HepG2 (cell line): ENCODE results near the gene CDT1. TPM values are rescaled to one million over a fixed set of nuclear protein-coding genes. Genes with fewer than 3 reads are reported as not detected.

Source experiments
- CCDC6 ChIP-seq: sonication (generic); formaldehyde crosslinking; IDR thresholded peaks from 2 replicates; pipeline ENCODE4 v1.8.1; 2022; ENCODE audit warnings: mild to moderate bottlenecking, missing genetic modification reagents, moderate library complexity
- ESRRA ChIP-seq: sonication (generic); formaldehyde crosslinking; IDR thresholded peaks from 2 replicates; pipeline ENCODE4 v1.5.1; 2020; ENCODE audit warnings: mild to moderate bottlenecking, low read depth, missing genetic modification reagents
- GLI4 ChIP-seq: sonication (generic); formaldehyde crosslinking; IDR thresholded peaks from 2 replicates; pipeline ENCODE4 v1.5.1; 2020; ENCODE audit warnings: missing genetic modification reagents, mild to moderate bottlenecking, moderate library complexity, borderline replicate concordance
- GPN1 ChIP-seq: sonication (generic); formaldehyde crosslinking; IDR thresholded peaks from 2 replicates; pipeline ENCODE4 v1.5.1; 2020; ENCODE audit warnings: missing genetic modification reagents, borderline replicate concordance
- IKZF4 ChIP-seq: sonication (generic); formaldehyde crosslinking; IDR thresholded peaks from 2 replicates; pipeline ENCODE4 v1.5.1; 2020; ENCODE audit warnings: borderline replicate concordance, mild to moderate bottlenecking, low read depth, missing genetic modification reagents; ENCODE audit errors: not compliant biosample characterization
- KLF6 ChIP-seq: IDR thresholded peaks from 2 replicates; pipeline ENCODE4 v1.8.0; 2016; ENCODE audit warnings: missing biosample characterization, missing genetic modification reagents
- MED1 ChIP-seq: sonication (generic); formaldehyde crosslinking; IDR thresholded peaks from 2 replicates; pipeline ENCODE4 v1.4.0; 2020; ENCODE audit warnings: missing genetic modification reagents
- RAD51 ChIP-seq: fragments of 450-650 bp; IDR thresholded peaks from 2 replicates; pipeline ENCODE4 v1.6.1; 2016; ENCODE audit warnings: borderline replicate concordance
- SALL2 ChIP-seq: sonication (generic); formaldehyde crosslinking; IDR thresholded peaks from 2 replicates; pipeline ENCODE4 v1.8.1; 2023; ENCODE audit warnings: mild to moderate bottlenecking, missing genetic modification reagents, inconsistent platforms
- SNAPC2 ChIP-seq: sonication (generic); formaldehyde crosslinking; IDR thresholded peaks from 2 replicates; pipeline ENCODE4 v1.8.1; 2022; ENCODE audit warnings: mild to moderate bottlenecking, missing genetic modification reagents
- SSRP1 ChIP-seq: IDR thresholded peaks from 2 replicates; pipeline ENCODE4 v1.6.1; 2016; ENCODE audit warnings: control low read depth
- UBTF ChIP-seq: sonication (generic); formaldehyde crosslinking; IDR thresholded peaks from 2 replicates; pipeline ENCODE4 v1.4.0; 2020; ENCODE audit warnings: mild to moderate bottlenecking, missing genetic modification reagents
- ZBTB38 ChIP-seq: sonication (generic); formaldehyde crosslinking; IDR thresholded peaks from 2 replicates; pipeline ENCODE4 v1.5.1; 2020; ENCODE audit warnings: mild to moderate bottlenecking, missing genetic modification reagents
- ZFP91 ChIP-seq: sonication (generic); formaldehyde crosslinking; IDR thresholded peaks from 2 replicates; pipeline ENCODE4 v1.9.0; 2022; ENCODE audit warnings: missing genetic modification reagents, mild to moderate bottlenecking, borderline replicate concordance
- ZFX ChIP-seq: sonication (generic); formaldehyde crosslinking; IDR thresholded peaks from 2 replicates; pipeline ENCODE4 v1.4.0; 2020; ENCODE audit warnings: mild to moderate bottlenecking, low read depth, missing genetic modification reagents, moderate library complexity
- ZNF292 ChIP-seq: sonication (generic); formaldehyde crosslinking; IDR thresholded peaks from 2 replicates; pipeline ENCODE4 v1.8.1; 2022; ENCODE audit warnings: mild to moderate bottlenecking, low read depth, missing genetic modification reagents, borderline replicate concordance
- ZNF570 ChIP-seq: sonication (generic); formaldehyde crosslinking; IDR thresholded peaks from 2 replicates; pipeline ENCODE4 v1.4.0; 2020; ENCODE audit warnings: mild to moderate bottlenecking, missing genetic modification reagents, borderline replicate concordance
- ZNF614 ChIP-seq: IDR thresholded peaks from 2 replicates; pipeline ENCODE4 v1.6.1; 2018; ENCODE audit warnings: missing biosample characterization, missing genetic modification reagents, inconsistent platforms, borderline replicate concordance
- ZNF709 ChIP-seq: sonication (generic); formaldehyde crosslinking; IDR thresholded peaks from 2 replicates; pipeline ENCODE4 v1.5.0; 2020; ENCODE audit warnings: mild to moderate bottlenecking, missing genetic modification reagents
- ZNF773 ChIP-seq: sonication (generic); formaldehyde crosslinking; IDR thresholded peaks from 2 replicates; pipeline ENCODE4 v1.4.0; 2020; ENCODE audit warnings: missing genetic modification reagents, borderline replicate concordance
- ZNF790 ChIP-seq: sonication (generic); formaldehyde crosslinking; IDR thresholded peaks from 2 replicates; pipeline ENCODE4 v1.8.0; 2022; ENCODE audit warnings: missing genetic modification reagents, mild to moderate bottlenecking, borderline replicate concordance
- ZSCAN12 ChIP-seq: sonication (generic); formaldehyde crosslinking; IDR thresholded peaks from 2 replicates; pipeline ENCODE4 v1.9.0; 2021; ENCODE audit warnings: mild to moderate bottlenecking, missing genetic modification reagents
- ZSCAN31 ChIP-seq: sonication (generic); formaldehyde crosslinking; IDR thresholded peaks from 2 replicates; pipeline ENCODE4 v1.5.0; 2020; ENCODE audit warnings: low read depth, mild to moderate bottlenecking, missing genetic modification reagents
- polyA plus RNA-seq, 8 experiments: library from polyadenylated mRNA; depleted of rRNA in 3 of 8; stranded (reverse) in 7 of 8; unstranded in 1 of 8; fragments of >200 nt; fragmentation: Illumina TruSeq in 4 of 8; extraction: Trizol in 4 of 8; gene quantifications; 2 replicates each; pipeline versions ENCODE4 v1.2.1 to v1.2.3, GENCODE V29; 2011 to 2016; ENCODE audit warnings: low read depth in 4 of 8, missing spikeins in 1 of 8, mixed read lengths in 1 of 8; ENCODE audit not compliant: insufficient read depth in 1 of 8
- total RNA-seq, 5 experiments: library from RNA; depleted of rRNA; stranded (reverse); fragments of >200 nt; fragmentation: Illumina TruSeq; extraction: Trizol; gene quantifications; 2 replicates each; pipeline ENCODE4 v1.2.3, GENCODE V29; 2016; ENCODE audit warnings: low read depth in 1 of 5
- TF ChIP-seq, protein P1 (sequence below): sonication (generic); formaldehyde crosslinking; IDR thresholded peaks from 2 replicates; pipeline ENCODE4 v1.4.0; 2020; ENCODE audit warnings: mild to moderate bottlenecking, missing genetic modification reagents
- TF ChIP-seq, protein P2 (sequence below): sonication (generic); formaldehyde crosslinking; IDR thresholded peaks from 2 replicates; pipeline ENCODE4 v1.5.1; 2020; ENCODE audit warnings: missing genetic modification reagents, mild to moderate bottlenecking, borderline replicate concordance
- TF ChIP-seq, protein P3 (sequence below): sonication (generic); formaldehyde crosslinking; IDR thresholded peaks from 2 replicates; pipeline ENCODE4 v1.4.0; 2020; ENCODE audit warnings: missing genetic modification reagents

The CDT1 gene
- total and polyA plus RNA-seq, 2 of the 13 experiments (the other 11 are each of a cell fraction or from before 2014, with no cell fraction given) = 23.1 to 23.8 TPM

- TF ChIP-seq, protein P1, sequence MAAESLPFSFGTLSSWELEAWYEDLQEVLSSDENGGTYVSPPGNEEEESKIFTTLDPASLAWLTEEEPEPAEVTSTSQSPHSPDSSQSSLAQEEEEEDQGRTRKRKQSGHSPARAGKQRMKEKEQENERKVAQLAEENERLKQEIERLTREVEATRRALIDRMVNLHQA (CRISPR knock-in tag) = no peak
- TF ChIP-seq ZNF614 (no peak), MED1 (CRISPR knock-in tag) (no peak), SALL2 (CRISPR knock-in tag) (no peak), ZNF790 (CRISPR knock-in tag) (peak; percentile 92; the same call in 1 of the 2 replicates), SSRP1 (CRISPR knock-in tag) (no peak), ZNF709 (CRISPR knock-in tag) (no peak), ZNF773 (no peak), RAD51 (no peak), KLF6 (CRISPR knock-in tag) (no peak), GLI4 (no peak), CCDC6 (CRISPR knock-in tag) (no peak), SNAPC2 (CRISPR knock-in tag) (0 out of 2 replicates have a peak, but pooled peaks have one; percentile 33), ZFP91 (CRISPR knock-in tag) (no peak; the same call in 1 of the 2 replicates), IKZF4 (CRISPR knock-in tag) (no peak), ZFX (CRISPR knock-in tag) (no peak), ZSCAN31 (CRISPR knock-in tag) (no peak; the same call in none of the 2 replicates), ZSCAN12 (CRISPR knock-in tag) (no peak), GPN1 (CRISPR knock-in tag) (no peak), UBTF (no peak), ZNF570 (no peak), ZNF292 (CRISPR knock-in tag) (no peak), ESRRA (no peak), ZBTB38 (CRISPR knock-in tag) (no peak)
- TF ChIP-seq, protein P2, sequence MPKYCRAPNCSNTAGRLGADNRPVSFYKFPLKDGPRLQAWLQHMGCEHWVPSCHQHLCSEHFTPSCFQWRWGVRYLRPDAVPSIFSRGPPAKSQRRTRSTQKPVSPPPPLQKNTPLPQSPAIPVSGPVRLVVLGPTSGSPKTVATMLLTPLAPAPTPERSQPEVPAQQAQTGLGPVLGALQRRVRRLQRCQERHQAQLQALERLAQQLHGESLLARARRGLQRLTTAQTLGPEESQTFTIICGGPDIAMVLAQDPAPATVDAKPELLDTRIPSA (CRISPR knock-in tag) = no peak
- TF ChIP-seq, protein P3, sequence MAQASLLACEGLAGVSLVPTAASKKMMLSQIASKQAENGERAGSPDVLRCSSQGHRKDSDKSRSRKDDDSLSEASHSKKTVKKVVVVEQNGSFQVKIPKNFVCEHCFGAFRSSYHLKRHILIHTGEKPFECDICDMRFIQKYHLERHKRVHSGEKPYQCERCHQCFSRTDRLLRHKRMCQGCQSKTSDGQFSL (CRISPR knock-in tag) = no peak
Measured at GRCh38 chr16:88812513-88813268, 9.1 kb downstream of the CDT1 start (continued).
